Astrocyte of the spinal cord (primary cell): Measurements from ENCODE around the gene GRID1.

Experiments
- DNase-seq: peaks from one replicate; pipeline ENCODE4 v3.0.0; 2011; ENCODE audit warnings: low read depth, low spot score
- H3K4me3 ChIP-seq: 2 replicates; pipeline ENCODE4 v1.5.1; 2011; ENCODE audit warnings: low read depth, mild to moderate bottlenecking, low read length, moderate library complexity
- in situ Hi-C: cut with HindIII; loops from 2 replicates; pipeline ENCODE4 v1.10.0; 2017; ENCODE audit warnings: low sequenced_read_pairs
- TF ChIP-seq, protein P1 (sequence below): IDR thresholded peaks from 2 replicates; pipeline ENCODE4 v1.5.1; 2012; ENCODE audit warnings: low read depth, mild to moderate bottlenecking, low read length, inconsistent platforms

GRID1 gene

DNA sequence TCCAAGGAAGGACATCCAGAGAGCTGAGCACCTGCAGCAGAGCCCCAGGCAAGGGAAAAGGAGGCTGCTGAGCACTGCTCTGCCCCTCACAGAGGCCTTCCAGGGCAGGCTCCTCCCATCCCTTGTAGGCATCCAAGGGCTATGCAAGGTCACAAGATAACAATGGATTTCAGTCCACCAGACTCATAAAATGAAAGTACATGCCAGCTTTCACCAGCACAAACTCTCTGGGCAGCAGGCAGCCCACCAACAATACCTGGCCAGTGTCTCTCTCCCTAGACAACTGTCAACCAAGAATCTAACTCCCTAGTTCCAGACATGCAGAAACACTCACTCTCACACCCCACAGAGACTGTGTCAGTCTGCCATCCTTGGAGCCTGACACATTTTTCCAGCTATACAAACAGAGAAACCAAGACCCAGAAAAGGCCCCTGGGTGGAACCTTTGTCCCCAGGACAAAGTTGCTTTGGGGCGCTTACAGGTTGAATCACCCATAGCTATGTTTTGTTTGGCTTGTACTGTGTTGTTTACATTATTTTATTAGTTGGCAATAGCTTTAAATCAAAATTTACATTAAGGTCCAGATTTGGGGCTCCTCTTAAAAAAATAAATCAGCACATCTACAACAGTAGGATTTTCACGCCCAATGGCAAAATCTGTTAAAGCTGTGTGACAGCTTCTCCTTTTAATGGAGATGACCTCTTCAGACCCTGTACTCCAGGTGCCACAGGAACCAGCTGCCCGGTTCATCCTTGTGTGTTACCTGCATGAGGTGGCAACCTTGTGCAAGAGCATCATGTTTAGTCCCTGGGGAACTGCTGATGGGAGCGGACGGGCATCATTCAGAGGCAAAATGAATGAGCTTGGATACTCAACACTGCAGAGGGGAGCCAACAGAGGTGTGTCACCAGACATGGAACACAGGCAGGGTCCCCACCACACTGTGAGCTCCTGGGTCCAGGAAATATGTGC is 5.2 kb downstream of the GRID1 start:
- TF ChIP-seq, protein P1, sequence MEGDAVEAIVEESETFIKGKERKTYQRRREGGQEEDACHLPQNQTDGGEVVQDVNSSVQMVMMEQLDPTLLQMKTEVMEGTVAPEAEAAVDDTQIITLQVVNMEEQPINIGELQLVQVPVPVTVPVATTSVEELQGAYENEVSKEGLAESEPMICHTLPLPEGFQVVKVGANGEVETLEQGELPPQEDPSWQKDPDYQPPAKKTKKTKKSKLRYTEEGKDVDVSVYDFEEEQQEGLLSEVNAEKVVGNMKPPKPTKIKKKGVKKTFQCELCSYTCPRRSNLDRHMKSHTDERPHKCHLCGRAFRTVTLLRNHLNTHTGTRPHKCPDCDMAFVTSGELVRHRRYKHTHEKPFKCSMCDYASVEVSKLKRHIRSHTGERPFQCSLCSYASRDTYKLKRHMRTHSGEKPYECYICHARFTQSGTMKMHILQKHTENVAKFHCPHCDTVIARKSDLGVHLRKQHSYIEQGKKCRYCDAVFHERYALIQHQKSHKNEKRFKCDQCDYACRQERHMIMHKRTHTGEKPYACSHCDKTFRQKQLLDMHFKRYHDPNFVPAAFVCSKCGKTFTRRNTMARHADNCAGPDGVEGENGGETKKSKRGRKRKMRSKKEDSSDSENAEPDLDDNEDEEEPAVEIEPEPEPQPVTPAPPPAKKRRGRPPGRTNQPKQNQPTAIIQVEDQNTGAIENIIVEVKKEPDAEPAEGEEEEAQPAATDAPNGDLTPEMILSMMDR: no peak
- DNase-seq: no peak
- H3K4me3 ChIP-seq: no peak overlapping the region
- in situ Hi-C loops: no loop called here

DNA sequence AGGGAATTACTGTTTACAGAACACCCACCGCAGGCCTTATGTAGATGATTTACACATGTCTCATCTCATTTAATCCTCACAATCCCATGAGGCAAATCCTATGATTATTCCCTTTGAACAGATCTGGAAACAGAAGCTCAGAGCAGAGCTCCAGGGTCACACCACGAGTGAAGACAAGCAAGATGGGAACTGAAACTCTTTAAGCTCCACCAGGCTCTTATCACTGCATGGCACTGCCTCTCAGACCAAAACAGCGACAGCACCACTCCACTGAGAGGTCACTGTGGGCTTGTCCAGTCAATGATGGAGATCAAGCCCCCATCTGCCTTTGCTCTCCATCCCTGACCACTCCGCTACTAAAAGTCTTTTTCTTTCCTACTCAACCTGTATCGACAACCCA is 5.9 kb downstream of the GRID1 start:
- TF ChIP-seq, protein P1: no peak
- H3K4me3 ChIP-seq: no peak overlapping the region
- no peak for DNase-seq
- in situ Hi-C loops: no loop called here

DNA sequence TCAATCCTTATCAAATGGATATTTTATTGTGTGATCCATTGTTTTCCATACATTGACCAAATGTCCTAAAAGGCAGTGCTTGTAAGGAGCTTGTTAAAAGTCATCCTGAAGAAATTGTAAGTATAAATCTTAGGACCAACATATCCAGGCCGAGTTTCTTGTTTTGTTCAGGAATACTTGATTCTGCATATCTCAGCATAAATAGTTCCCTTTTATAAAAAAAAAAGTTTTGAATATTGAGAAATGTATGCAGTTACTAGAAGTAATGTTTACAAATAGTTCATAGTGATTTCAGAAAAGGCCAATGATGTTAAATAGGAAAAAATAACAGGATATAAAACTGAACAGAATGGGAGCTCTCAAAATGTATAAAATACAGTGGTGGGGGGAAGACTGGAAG is 6.6 kb downstream of the GRID1 start:
- in situ Hi-C loops: no loop called here
- TF ChIP-seq, protein P1: no peak
- no peak for DNase-seq

DNA sequence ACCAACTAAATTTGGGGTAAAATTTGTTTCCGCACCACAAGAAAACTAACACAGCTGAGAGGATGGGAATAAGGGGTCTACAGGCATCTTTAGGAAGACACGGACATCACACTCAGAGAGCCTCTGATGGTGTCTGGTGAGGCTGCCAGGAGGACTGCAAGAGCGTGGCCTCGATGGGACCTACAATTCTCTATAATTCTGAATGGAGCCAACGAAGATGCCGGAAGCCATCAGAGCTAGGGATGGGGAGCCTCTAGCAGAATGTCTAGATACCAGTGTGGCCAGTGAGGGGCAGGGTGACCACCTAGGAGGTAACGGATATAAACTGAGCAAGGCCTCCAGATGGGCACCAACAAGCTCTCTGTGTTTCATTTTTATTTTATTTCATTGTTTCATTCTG is 7.5 kb downstream of the GRID1 start:
- DNase-seq: no peak
- no peak overlapping the region for H3K4me3 ChIP-seq
- TF ChIP-seq, protein P1: no peak
- in situ Hi-C loops: no loop called here

More for the DNA sequence above, 6.6 kb downstream of the GRID1 start:
- H3K4me3 ChIP-seq: no peak overlapping the region

DNA sequence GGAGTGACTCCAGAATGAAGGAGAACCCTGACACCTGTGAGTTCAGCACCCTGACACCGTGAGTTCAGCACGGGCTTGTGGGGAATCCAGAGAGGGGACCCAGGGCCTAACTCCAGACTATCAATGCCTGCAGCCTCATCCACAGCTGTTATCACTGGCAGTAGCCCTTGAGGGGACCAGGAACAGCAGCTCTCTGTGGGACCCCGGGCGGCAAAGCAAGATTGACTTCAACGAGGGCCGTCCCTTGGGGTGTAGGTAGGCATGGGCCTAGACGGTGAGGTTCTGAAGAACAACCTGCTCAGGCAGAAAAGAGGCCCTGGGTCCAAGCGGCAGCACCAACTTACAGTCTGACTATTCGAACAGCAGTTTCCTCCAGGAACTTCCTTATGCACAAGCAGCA is 8.9 kb downstream of the GRID1 start:
- no peak overlapping the region for H3K4me3 ChIP-seq
- TF ChIP-seq, protein P1: no peak
- in situ Hi-C loops: no loop called here
- DNase-seq: no peak

DNA sequence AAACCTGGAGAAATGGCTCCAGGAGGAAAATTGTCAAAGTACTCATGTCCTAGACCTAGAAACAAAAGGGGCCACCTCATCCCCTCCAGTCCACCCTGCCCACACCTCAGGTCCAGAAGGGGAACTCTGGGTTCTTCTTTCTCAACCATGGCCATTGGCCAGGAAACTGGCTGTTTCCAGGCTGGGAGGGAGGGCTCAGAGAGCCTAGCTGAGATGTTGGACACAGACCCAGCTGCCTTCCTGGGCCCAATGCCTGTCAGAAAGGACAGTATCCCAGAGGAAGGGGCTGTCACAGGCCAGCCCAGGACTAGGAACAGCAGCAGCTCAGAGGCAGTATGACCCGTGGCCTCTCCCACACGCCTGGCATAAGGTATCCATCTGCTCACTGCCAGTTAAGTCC is 9.6 kb downstream of the GRID1 start:
- DNase-seq: no peak
- H3K4me3 ChIP-seq: no peak overlapping the region
- TF ChIP-seq, protein P1: no peak
- in situ Hi-C loops: no loop called here
